Measurements from ENCODE around the gene TMEM269.

The TMEM269 gene

GRCh38 chr1:42784946-42785693 is at the start of gene TMEM269:
Gene TMEM269 (plus strand): TSS chr1:42784991. CDS start chr1:42789894, 4,903 bp downstream.
- peak; percentile 61 for DNase-seq

GRCh38 chr1:42735056-42735455 is 49.7 kb upstream of the TMEM269 start:
- DNase-seq, result peak; percentile 6

- no peak for DNase-seq
Observed at GRCh38 chr1:42735477-42736105, 49.2 kb upstream of the TMEM269 start.

- no peak for DNase-seq
Observed at GRCh38 chr1:42736152-42736551, 48.6 kb upstream of the TMEM269 start.

GRCh38 chr1:42736571-42737200 is 48.1 kb upstream of the TMEM269 start:
- DNase-seq, result no peak

- no peak for DNase-seq
Observed at GRCh38 chr1:42737257-42737656, 47.5 kb upstream of the TMEM269 start.

DNA sequence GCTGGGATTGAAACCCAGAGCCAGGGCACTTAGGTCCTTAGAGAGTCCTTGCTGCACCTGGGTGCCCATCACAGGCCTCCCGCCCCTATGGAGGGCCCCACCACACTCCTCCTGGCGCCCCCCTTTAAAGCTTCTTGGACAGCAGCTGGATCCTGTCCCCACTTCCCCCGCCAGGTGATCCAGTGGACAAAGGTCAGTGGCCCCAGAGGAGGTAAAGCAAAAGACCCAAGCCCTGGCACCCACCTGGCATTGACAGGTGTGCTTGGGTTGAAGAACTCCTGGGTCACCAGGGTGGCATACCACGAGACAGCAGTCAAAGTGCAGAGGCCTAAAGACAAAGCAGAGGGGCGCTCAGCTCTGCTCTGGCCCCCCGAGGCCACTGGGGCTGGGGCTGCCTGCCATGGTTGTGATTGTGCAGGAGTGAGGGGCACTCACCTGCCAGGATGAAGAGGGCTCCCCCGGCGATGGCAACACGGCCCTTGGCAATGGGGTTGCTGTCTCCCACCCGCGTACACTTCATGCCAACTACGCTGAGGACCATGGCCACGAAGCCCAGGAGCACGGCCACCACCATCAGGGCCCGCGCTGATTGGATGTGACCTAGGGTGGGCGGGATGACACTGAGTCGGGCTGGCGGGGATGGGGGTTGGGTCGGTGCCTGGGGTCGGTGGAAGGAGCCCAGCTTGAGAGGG is 46.7 kb upstream of the TMEM269 start:
- no peak for DNase-seq

DNA sequence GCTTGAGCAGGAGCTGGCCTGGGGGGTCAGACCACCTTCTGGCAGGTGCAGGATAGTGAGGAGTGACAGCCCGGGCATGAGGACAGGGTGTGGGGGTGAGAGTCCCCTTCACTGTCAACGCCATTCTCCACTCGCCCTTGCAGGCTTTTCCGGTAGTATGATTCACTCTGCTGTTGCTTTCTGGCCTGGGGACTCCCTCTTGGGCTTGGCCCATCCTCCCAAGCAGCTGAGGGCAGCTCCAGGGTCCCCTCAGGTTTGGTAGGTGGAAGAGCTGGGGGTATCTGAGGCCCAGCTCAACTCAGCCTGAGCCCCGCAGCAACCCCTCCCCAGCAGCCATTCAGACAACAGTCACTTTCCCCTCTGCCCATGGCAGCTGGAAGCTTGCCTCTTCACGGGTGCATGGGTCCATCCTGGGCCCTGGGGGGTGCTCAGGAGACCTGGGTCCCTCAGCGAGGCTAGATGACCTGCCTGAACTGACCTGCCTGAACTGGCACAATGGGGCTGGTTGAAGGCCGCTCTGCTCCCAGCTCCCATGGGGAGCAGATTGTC is 46.0 kb upstream of the TMEM269 start:
- no peak for DNase-seq

- no peak for DNase-seq
Observed at GRCh38 chr1:42739753-42740700, 44.8 kb upstream of the TMEM269 start, which contains the start of gene CLDN19. Gene CLDN19 (minus strand): TSS chr1:42740236. CDS start chr1:42740063, 173 bp downstream.

GRCh38 chr1:42740851-42741580 is 43.8 kb upstream of the TMEM269 start:
- no peak for DNase-seq

GRCh38 chr1:42741706-42742105 is 43.1 kb upstream of the TMEM269 start:
- DNase-seq, result no peak

- DNase-seq, result no peak
Observed at GRCh38 chr1:42742141-42742540, 42.6 kb upstream of the TMEM269 start.

DNA sequence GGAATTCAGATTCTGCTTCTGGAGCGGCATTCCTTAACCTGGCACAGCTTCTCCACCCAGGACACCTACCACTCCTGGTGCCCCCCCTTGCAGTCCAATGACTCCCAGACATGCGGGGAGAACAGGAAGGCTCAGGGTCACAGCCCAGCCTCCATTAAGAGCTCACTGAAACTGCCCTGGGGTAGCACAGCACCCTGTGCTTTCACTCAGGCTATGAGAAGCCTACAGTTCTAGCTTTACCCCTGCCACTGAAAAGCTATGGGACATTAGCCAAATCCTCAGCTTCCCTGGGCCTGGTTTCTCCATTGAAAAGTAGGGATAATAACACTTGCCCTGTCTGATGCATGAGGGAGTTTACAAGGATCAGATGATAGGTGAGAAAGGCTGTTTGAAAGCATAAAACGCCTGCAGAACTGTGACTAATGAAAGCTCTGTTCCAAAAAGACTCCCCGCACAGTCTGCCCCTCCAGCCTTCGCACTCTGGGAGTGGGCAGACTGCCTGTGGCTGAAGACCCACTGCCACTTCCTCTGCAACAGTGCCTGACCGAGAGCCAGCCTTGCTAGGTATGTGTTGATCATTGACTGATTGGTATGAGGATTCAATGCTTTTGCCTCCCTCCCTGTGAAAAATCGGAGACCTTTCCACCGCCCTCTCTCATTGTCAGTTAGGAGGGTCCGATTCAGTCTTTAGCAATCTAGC is 42.0 kb upstream of the TMEM269 start:
- no peak for DNase-seq

- no peak for DNase-seq
Observed at GRCh38 chr1:42743317-42744147, 41.3 kb upstream of the TMEM269 start.

GRCh38 chr1:42744148-42744413 is 40.7 kb upstream of the TMEM269 start:
- DNase-seq, result no peak

- DNase-seq, result no peak
Observed at GRCh38 chr1:42745851-42746250, 38.9 kb upstream of the TMEM269 start.

- no peak for DNase-seq
Observed at GRCh38 chr1:42746436-42747105, 38.2 kb upstream of the TMEM269 start.

- DNase-seq, result no peak
Observed at GRCh38 chr1:42747125-42747524, 37.7 kb upstream of the TMEM269 start.

DNA sequence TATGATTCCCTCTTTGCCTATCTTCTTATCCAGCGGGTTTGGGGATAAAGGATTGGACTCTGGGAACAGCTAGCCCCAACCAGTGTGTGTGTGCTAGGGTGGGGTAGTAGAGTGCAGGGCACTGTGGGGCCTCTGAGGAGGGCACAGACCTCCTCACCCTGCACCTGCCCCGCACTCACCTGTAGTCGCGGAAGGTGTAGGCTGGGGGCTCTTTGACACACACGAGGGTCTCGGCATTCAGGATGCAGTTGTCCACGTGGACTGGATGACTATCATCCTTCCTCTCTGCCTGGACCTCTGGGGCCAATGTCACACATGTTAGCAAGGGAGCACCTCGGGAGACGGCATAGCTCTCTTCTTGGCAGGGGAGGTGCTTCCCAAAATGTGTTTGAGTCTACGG is 36.8 kb upstream of the TMEM269 start:
- DNase-seq, result no peak

Data from right forelimb (tissue), 1 donor.